ENCODE results near the gene ZNF830. TPM values are rescaled to one million over a fixed set of nuclear protein-coding genes. Genes with fewer than 3 reads are reported as not detected.
"Not testable (repeated sequence)": the region's sequence is repeated elsewhere in the genome, so short reads cannot be mapped to it uniquely, and the experiment has no call there.

Gene ZNF830
- polyA plus RNA-seq, 2 donors, result 6.5 to 7.9 TPM

DNA sequence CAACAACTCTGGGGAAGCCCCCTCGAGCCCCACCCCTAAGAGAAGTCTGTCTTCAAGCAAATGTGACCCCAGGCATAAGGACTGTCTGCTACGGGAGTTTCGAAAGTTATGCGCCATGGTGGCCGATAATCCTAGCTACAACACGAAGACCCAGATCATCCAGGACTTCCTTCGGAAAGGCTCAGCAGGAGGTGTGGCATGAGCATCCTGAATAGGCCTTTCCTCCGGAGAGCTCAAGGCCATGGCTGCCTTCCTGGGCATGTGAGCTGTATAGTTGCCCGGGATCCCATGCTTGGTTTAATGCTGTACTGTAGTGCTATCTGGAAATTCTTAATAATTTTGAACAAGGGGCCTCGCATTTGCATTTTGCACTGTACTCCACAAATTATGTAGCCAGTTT, 28.1 kb downstream of the ZNF830 start:
- Histone ChIP-seq H3K4me1 (ENCODE audit: control insufficient read depth in 2 of 2, insufficient read depth in 2 of 2, low read length in 1 of 2) (peaks cover 0 to 2% of the 10 kb centered on the region in 2 donors), H3K4me3 (ENCODE audit: low read depth in 1 of 2, low read length in 2 of 2) (no peak overlapping the region), H3K27me3 (ENCODE audit: control insufficient read depth in 1 of 2, insufficient read depth in 2 of 2, low read length in 2 of 2) (no peaks in the 10 kb centered on the region), H3K27ac (ENCODE audit: low read depth in 2 of 2, low read length in 1 of 2) (no peak overlapping the region), H3K36me3 (ENCODE audit: control insufficient read depth in 2 of 2, insufficient read depth in 2 of 2, low read length in 1 of 2) (peaks cover 7 to 19% of the 10 kb centered on the region in 2 donors), H3K9me3 (ENCODE audit: control insufficient read depth in 2 of 2, insufficient read depth in 1 of 2, low read depth in 1 of 2, low read length in 1 of 2) (no peaks in the 10 kb centered on the region)
- WGBS, 2 donors, result 90 to 92% methylated on average over 10 of the region's 10 CpGs

DNA sequence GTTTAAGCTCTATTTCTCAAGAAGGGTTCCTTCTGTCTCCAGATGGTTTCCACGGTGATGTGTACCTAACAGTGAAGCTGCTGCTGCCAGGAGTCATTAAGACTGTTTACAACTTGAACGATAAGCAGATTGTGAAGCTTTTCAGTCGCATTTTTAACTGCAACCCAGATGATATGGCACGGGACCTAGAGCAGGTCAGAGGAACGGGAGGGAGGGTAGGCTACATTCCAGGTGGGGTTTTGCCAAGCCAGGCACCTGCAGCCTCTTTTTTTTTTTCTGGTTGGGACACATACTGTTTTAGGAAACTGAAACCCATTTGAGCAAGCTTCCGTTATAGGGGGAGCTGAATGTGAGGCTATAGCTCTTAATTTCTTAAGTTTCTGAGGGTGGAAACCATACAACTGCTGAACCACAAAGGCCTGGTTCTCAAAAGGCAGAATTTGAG, 29.6 kb downstream of the ZNF830 start:
- peaks cover 11 to 26% of the 10 kb centered on the region in 2 donors for H3K36me3 ChIP-seq (ENCODE audit: control insufficient read depth in 2 of 2, insufficient read depth in 2 of 2, low read length in 1 of 2)

DNA sequence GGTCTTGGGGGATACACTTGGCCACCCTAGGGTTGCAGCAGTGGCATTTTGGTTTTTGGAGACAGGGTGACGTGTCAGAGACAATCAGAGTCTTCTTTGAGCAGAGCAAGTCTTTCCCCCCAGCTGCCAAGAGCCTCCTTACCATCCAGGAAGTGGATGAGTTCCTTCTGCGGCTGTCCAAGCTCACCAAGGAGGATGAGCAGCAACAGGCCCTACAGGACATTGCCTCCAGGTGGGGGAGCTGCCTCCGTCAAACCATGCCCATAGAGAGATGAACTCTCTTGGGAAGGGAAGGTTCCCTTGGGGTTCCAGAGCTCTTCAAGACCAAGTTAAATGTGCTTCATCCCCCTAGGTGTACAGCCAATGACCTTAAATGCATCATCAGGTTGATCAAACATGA, 30.3 kb downstream of the ZNF830 start:
- Histone ChIP-seq H3K27me3 (ENCODE audit: control insufficient read depth in 1 of 2, insufficient read depth in 2 of 2, low read length in 2 of 2) (no peaks in the 10 kb centered on the region), H3K4me3 (ENCODE audit: low read depth in 1 of 2, low read length in 2 of 2) (no peak overlapping the region), H3K9me3 (ENCODE audit: control insufficient read depth in 2 of 2, insufficient read depth in 1 of 2, low read depth in 1 of 2, low read length in 1 of 2) (no peaks in the 10 kb centered on the region), H3K36me3 (ENCODE audit: control insufficient read depth in 2 of 2, insufficient read depth in 2 of 2, low read length in 1 of 2) (peaks cover 11 to 28% of the 10 kb centered on the region in 2 donors), H3K27ac (ENCODE audit: low read depth in 2 of 2, low read length in 1 of 2) (no peak overlapping the region), H3K4me1 (ENCODE audit: control insufficient read depth in 2 of 2, insufficient read depth in 2 of 2, low read length in 1 of 2) (peaks cover 0 to 2% of the 10 kb centered on the region in 2 donors)
- 84 to 90% methylated on average over 3 of the region's 3 CpGs for WGBS, 2 donors

More for the DNA sequence above, 29.6 kb downstream of the ZNF830 start:
- 40 to 53% methylated on average over 6 of the region's 6 CpGs for WGBS, 2 donors
- no peak overlapping the region for H3K4me3 ChIP-seq (ENCODE audit: low read depth in 1 of 2, low read length in 2 of 2)
- no peaks in the 10 kb centered on the region for H3K9me3 ChIP-seq (ENCODE audit: control insufficient read depth in 2 of 2, insufficient read depth in 1 of 2, low read depth in 1 of 2, low read length in 1 of 2)
- H3K27me3 ChIP-seq (ENCODE audit: control insufficient read depth in 1 of 2, insufficient read depth in 2 of 2, low read length in 2 of 2), result no peaks in the 10 kb centered on the region
- H3K4me1 ChIP-seq (ENCODE audit: control insufficient read depth in 2 of 2, insufficient read depth in 2 of 2, low read length in 1 of 2), result peaks cover 0 to 2% of the 10 kb centered on the region in 2 donors
- no peak overlapping the region for H3K27ac ChIP-seq (ENCODE audit: low read depth in 2 of 2, low read length in 1 of 2)

DNA sequence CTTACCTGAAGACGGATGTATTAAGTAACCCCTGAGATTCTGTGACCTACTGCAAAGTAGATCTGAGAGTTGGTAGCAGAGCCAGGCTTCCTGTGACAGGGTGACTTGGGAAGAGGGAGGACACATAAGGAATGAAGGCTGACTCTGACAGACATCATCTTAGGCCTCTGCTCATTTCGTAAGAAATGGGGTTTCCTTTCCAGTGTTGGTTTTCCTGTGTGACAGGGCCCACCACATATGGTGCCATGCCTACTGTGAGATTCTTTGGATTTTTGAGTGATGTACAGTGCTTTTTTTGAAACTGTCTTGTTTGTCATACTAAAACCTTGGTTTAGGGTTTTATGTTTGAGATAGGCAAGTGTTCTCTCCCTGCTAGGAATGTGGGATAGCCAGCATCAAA, 31.7 kb downstream of the ZNF830 start:
- peaks cover 11 to 28% of the 10 kb centered on the region in 2 donors for H3K36me3 ChIP-seq (ENCODE audit: control insufficient read depth in 2 of 2, insufficient read depth in 2 of 2, low read length in 1 of 2)
- no peak overlapping the region for H3K4me3 ChIP-seq (ENCODE audit: low read depth in 1 of 2, low read length in 2 of 2)
- H3K27me3 ChIP-seq (ENCODE audit: control insufficient read depth in 1 of 2, insufficient read depth in 2 of 2, low read length in 2 of 2), result no peaks in the 10 kb centered on the region
- no peak overlapping the region for H3K27ac ChIP-seq (ENCODE audit: low read depth in 2 of 2, low read length in 1 of 2)
- peaks cover 2 to 4% of the 10 kb centered on the region in 2 donors for H3K4me1 ChIP-seq (ENCODE audit: control insufficient read depth in 2 of 2, insufficient read depth in 2 of 2, low read length in 1 of 2)
- H3K9me3 ChIP-seq (ENCODE audit: control insufficient read depth in 2 of 2, insufficient read depth in 1 of 2, low read depth in 1 of 2, low read length in 1 of 2), result no peaks in the 10 kb centered on the region
- WGBS, 2 donors, result 71 to 75% methylated on average over 2 of the region's 2 CpGs

DNA sequence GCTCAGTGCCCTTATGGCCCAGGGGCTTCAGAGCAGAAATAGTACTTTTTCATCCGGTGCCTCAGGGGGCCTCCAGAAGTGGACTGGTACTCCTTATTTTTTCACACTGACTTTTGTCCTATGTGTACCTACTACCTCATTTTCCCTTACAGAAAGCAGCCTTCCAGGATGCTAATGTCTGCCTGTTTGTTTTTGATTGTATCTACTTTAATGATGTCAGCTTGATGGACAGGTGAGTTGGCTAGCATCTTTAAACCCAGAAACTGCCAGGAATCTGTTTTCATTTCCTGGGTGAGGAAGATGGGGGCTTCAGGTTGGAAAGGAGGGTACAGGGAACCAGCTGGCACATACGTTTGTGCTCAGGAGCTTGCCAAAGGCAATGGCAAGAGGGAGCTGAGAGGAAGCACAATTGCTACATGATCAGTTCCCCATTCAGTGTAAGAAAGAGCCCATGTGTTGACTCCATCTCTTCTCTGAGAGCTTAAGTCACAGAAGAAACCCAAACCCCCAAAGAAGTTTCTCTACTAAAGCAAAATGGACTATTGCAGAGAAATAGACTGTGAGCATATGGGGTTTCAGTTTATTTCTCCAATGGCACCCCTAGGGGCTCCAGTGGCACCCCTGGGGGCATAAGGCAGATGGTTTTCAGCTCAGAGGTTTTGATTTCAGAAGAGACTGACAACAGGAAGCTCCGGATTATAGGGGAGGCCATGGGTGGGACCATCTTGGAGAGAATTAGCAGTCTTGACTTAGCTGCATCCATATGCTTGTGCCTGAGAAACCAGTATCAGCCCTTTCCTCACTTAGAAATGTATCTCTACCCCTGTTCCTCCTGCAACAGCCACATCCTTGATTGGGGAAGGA, 35.3 kb downstream of the ZNF830 start:
- 68 to 71% methylated on average over 3 of the region's 3 CpGs for WGBS, 2 donors
- Histone ChIP-seq H3K36me3 (ENCODE audit: control insufficient read depth in 2 of 2, insufficient read depth in 2 of 2, low read length in 1 of 2) (peaks cover 6 to 33% of the 10 kb centered on the region in 2 donors), H3K27ac (ENCODE audit: low read depth in 2 of 2, low read length in 1 of 2) (peak overlapping the region; percentile 18 to 77)

DNA sequence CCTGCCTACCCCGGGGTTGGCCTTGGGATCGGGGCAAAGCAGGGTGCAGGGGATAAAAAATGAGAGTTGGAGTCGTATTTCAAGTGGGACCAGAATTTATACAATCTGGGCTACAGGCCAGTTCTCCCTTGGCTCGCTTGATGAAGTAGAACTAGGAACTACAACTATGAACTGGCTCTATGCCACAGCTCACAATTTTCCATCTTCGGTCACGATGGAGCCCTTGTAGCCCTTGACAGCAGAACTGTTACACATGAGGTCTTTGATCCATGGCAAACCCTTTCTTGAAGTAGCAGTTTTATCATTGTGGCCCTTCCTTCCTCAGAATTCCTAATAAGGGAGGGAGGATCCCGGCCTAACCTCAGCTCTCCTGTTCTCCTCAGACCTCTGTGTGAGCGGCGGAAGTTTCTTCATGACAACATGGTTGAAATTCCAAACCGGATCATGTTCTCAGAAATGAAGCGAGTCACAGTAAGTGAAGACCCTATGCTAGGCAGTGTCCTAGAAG, 36.1 kb downstream of the ZNF830 start:
- no peaks in the 10 kb centered on the region for H3K9me3 ChIP-seq (ENCODE audit: control insufficient read depth in 2 of 2, insufficient read depth in 1 of 2, low read depth in 1 of 2, low read length in 1 of 2)
- H3K27me3 ChIP-seq (ENCODE audit: control insufficient read depth in 1 of 2, insufficient read depth in 2 of 2, low read length in 2 of 2), result no peaks in the 10 kb centered on the region
- peak overlapping the region; percentile 45 to 77 for H3K27ac ChIP-seq (ENCODE audit: low read depth in 2 of 2, low read length in 1 of 2)
- 41 to 46% methylated on average over 11 of the region's 11 CpGs for WGBS, 2 donors
- H3K36me3 ChIP-seq (ENCODE audit: control insufficient read depth in 2 of 2, insufficient read depth in 2 of 2, low read length in 1 of 2), result peaks cover 4 to 29% of the 10 kb centered on the region in 2 donors
- no peak overlapping the region for H3K4me3 ChIP-seq (ENCODE audit: low read depth in 1 of 2, low read length in 2 of 2)
- H3K4me1 ChIP-seq (ENCODE audit: control insufficient read depth in 2 of 2, insufficient read depth in 2 of 2, low read length in 1 of 2), result peaks cover 0 to 8% of the 10 kb centered on the region in 2 donors

More for the DNA sequence above, 35.3 kb downstream of the ZNF830 start:
- peaks cover under 1 to 8% of the 10 kb centered on the region in 2 donors for H3K4me1 ChIP-seq (ENCODE audit: control insufficient read depth in 2 of 2, insufficient read depth in 2 of 2, low read length in 1 of 2)
- no peaks in the 10 kb centered on the region for H3K27me3 ChIP-seq (ENCODE audit: control insufficient read depth in 1 of 2, insufficient read depth in 2 of 2, low read length in 2 of 2)
- H3K4me3 ChIP-seq (ENCODE audit: low read depth in 1 of 2, low read length in 2 of 2), result no peak overlapping the region
- no peaks in the 10 kb centered on the region for H3K9me3 ChIP-seq (ENCODE audit: control insufficient read depth in 2 of 2, insufficient read depth in 1 of 2, low read depth in 1 of 2, low read length in 1 of 2)

DNA sequence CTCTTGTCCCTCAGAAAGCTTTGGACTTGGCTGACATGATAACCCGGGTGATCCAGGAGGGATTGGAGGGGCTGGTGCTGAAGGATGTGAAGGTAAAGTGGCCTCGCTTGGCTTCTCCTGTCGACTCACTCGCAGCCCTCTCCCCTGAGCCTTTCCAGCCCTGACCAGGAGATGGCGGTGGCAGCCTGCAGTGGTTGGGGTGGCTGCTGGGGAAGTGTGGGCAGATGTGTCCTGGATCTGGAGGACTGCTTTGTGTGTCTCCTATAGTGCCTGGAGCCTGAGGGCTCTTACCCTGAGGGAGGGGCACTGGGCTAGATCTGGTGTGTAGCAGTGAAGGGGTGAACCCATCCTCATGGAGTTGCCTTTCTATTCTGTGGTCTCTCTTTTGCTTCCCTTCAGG, 36.9 kb downstream of the ZNF830 start:
- Histone ChIP-seq H3K4me3 (ENCODE audit: low read depth in 1 of 2, low read length in 2 of 2) (no peak overlapping the region), H3K27ac (ENCODE audit: low read depth in 2 of 2, low read length in 1 of 2) (peak overlapping the region; percentile 45 to 70), H3K27me3 (ENCODE audit: control insufficient read depth in 1 of 2, insufficient read depth in 2 of 2, low read length in 2 of 2) (no peaks in the 10 kb centered on the region), H3K4me1 (ENCODE audit: control insufficient read depth in 2 of 2, insufficient read depth in 2 of 2, low read length in 1 of 2) (peaks cover 2 to 13% of the 10 kb centered on the region in 2 donors), H3K36me3 (ENCODE audit: control insufficient read depth in 2 of 2, insufficient read depth in 2 of 2, low read length in 1 of 2) (peaks cover 4 to 30% of the 10 kb centered on the region in 2 donors), H3K9me3 (ENCODE audit: control insufficient read depth in 2 of 2, insufficient read depth in 1 of 2, low read depth in 1 of 2, low read length in 1 of 2) (no peaks in the 10 kb centered on the region)
- WGBS, 2 donors, result 47 to 60% methylated on average over 5 of the region's 5 CpGs

DNA sequence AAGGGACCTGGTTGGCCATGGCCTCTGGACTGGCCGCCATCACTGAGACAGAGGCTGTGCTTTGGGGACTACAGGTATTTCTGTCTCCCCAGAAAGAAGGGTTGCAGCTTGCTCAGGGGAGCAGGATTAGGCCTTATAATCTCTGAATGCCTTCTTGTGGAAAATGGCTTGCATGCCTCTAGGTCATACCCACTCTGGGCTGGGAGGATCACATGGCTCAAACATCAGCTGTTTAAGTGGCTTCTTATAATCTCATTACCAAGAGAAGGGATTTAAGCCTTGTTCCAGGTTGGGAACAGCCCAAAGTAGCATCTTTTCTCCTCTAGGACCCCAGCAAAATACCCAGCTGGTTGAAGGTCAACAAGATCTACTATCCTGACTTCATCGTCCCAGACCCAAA, 38.1 kb downstream of the ZNF830 start:
- H3K27ac ChIP-seq (ENCODE audit: low read depth in 2 of 2, low read length in 1 of 2), result no peak overlapping the region
- H3K27me3 ChIP-seq (ENCODE audit: control insufficient read depth in 1 of 2, insufficient read depth in 2 of 2, low read length in 2 of 2), result no peaks in the 10 kb centered on the region
- H3K9me3 ChIP-seq (ENCODE audit: control insufficient read depth in 2 of 2, insufficient read depth in 1 of 2, low read depth in 1 of 2, low read length in 1 of 2), result no peaks in the 10 kb centered on the region
- no peak overlapping the region for H3K4me3 ChIP-seq (ENCODE audit: low read depth in 1 of 2, low read length in 2 of 2)
- H3K4me1 ChIP-seq (ENCODE audit: control insufficient read depth in 2 of 2, insufficient read depth in 2 of 2, low read length in 1 of 2), result peaks cover 2 to 13% of the 10 kb centered on the region in 2 donors
- peaks cover 4 to 32% of the 10 kb centered on the region in 2 donors for H3K36me3 ChIP-seq (ENCODE audit: control insufficient read depth in 2 of 2, insufficient read depth in 2 of 2, low read length in 1 of 2)
- WGBS, 2 donors, result 98 to 99% methylated on average over 2 of the region's 2 CpGs

DNA sequence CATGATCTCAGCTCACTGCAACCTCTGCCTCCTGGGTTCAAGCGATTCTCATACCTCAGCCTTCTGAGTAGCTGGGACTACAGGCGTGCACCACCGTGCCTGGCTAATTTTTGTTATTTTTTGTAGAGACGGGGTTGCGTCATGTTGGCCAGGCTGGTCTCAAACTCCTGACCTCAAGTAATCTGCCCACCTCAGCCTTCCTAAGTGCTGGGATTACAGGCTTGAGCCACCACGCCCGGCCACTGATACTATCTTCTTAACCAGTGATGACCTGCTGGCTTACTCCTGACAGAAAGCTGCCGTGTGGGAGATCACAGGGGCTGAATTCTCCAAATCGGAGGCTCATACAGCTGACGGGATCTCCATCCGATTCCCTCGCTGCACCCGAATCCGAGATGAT, 39.6 kb downstream of the ZNF830 start:
- peaks cover 0 to 24% of the 10 kb centered on the region in 2 donors for H3K36me3 ChIP-seq (ENCODE audit: control insufficient read depth in 2 of 2, insufficient read depth in 2 of 2, low read length in 1 of 2)
- peak overlapping the region in 1 of 2 donors; percentile 33 for H3K27ac ChIP-seq (ENCODE audit: low read depth in 2 of 2, low read length in 1 of 2)
- H3K4me1 ChIP-seq (ENCODE audit: control insufficient read depth in 2 of 2, insufficient read depth in 2 of 2, low read length in 1 of 2), result peaks cover 2 to 13% of the 10 kb centered on the region in 2 donors

More for the DNA sequence above, 39.6 kb downstream of the ZNF830 start:
- H3K4me3 ChIP-seq (ENCODE audit: low read depth in 1 of 2, low read length in 2 of 2); H3K9me3 ChIP-seq (ENCODE audit: control insufficient read depth in 2 of 2, insufficient read depth in 1 of 2, low read depth in 1 of 2, low read length in 1 of 2); H3K27me3 ChIP-seq (ENCODE audit: control insufficient read depth in 1 of 2, insufficient read depth in 2 of 2, low read length in 2 of 2): not testable (repeated sequence)
- WGBS, 2 donors, result 93 to 95% methylated on average over 14 of the region's 14 CpGs
